GM21515 (cell line): ENCODE data around the gene ARX.

Experiments
- ATAC-seq: cut with Tn5 transposase; IDR thresholded peaks from one replicate; pipeline ENCODE4 v1.9.1; 2021; ENCODE audit not compliant: unreplicated experiment

ARX gene

GRCh38 chrX:25001808-25002660, 13.7 kb downstream of the ARX start:
- ATAC-seq, result no peak

- ATAC-seq, result no peak
Observed at GRCh38 chrX:24999511-24999910, 16.3 kb downstream of the ARX start.

GRCh38 chrX:24996096-24996709, 19.6 kb downstream of the ARX start:
- ATAC-seq, result no peak

GRCh38 chrX:24993879-24994278, 21.9 kb downstream of the ARX start:
- no peak for ATAC-seq

GRCh38 chrX:24990535-24990934, 25.2 kb downstream of the ARX start:
- ATAC-seq, result no peak

GRCh38 chrX:24988314-24988713, 27.5 kb downstream of the ARX start:
- ATAC-seq, result no peak

- no peak for ATAC-seq
Observed at GRCh38 chrX:24987731-24988130, 28.0 kb downstream of the ARX start.

- no peak for ATAC-seq
Observed at GRCh38 chrX:24985120-24985519, 30.6 kb downstream of the ARX start.

- no peak for ATAC-seq
Observed at GRCh38 chrX:24983931-24984330, 31.8 kb downstream of the ARX start.

- no peak for ATAC-seq
Observed at GRCh38 chrX:24982306-24982965, 33.3 kb downstream of the ARX start.

GRCh38 chrX:24981030-24981429, 34.7 kb downstream of the ARX start:
- no peak for ATAC-seq

- ATAC-seq, result no peak
Observed at GRCh38 chrX:24979081-24979480, 36.7 kb downstream of the ARX start.

GRCh38 chrX:24969812-24970211, 46.0 kb downstream of the ARX start:
- no peak for ATAC-seq

GRCh38 chrX:24965372-24965771, 50.4 kb downstream of the ARX start:
- no peak for ATAC-seq

GRCh38 chrX:24963823-24964222, 51.9 kb downstream of the ARX start:
- no peak for ATAC-seq

- no peak for ATAC-seq
Observed at GRCh38 chrX:24961809-24962208, 54.0 kb downstream of the ARX start.

GRCh38 chrX:24956828-24957227, 58.9 kb downstream of the ARX start:
- no peak for ATAC-seq

GRCh38 chrX:24955372-24955930, 60.3 kb downstream of the ARX start:
- ATAC-seq, result no peak

GRCh38 chrX:24954732-24955131, 61.0 kb downstream of the ARX start:
- no peak for ATAC-seq
